ENCODE measurements around the gene RPRD1B.

RPRD1B gene

GRCh38 chr20:37995856-37996605 lies 37.5 kb upstream of the RPRD1B start:
- TF ChIP-seq EZH2phosphoT487 (IDR thresholded peaks at IDR 0.05; ENCODE audit: borderline replicate concordance) (no peak), CTCF (conservative IDR thresholded peaks at IDR 0.05; ENCODE audit: low read length) (no peak)
- Histone ChIP-seq H3F3A (ENCODE audit: low read depth) (no peaks in the 10 kb centered on the region), H2AFZ (ENCODE audit: low read length) (no peak overlapping the region), H3K4me3 (ENCODE audit: low read length, poor library complexity, severe bottlenecking) (no peak overlapping the region), H3K9me3 (ENCODE audit: insufficient read depth, low read depth, low read length) (no peaks in the 10 kb centered on the region), H3K9me2 (replicated peaks; ENCODE audit: low read depth, low read length) (no peaks in the 10 kb centered on the region), H3K36me3 (ENCODE audit: insufficient read depth, low read length) (peaks cover 82% of the 10 kb centered on the region; the same call in 1 of the 2 replicates), H4K20me1 (ENCODE audit: insufficient read depth, low read length, poor library complexity, severe bottlenecking) (peaks cover 3% of the 10 kb centered on the region), H3K4me1 (ENCODE audit: insufficient read depth, low read length, poor library complexity, severe bottlenecking) (peaks cover 10% of the 10 kb centered on the region), H3K9ac (ENCODE audit: low read depth, low read length, poor library complexity, severe bottlenecking) (no peak overlapping the region), H3K4me2 (ENCODE audit: low read depth, low read length, poor library complexity, severe bottlenecking) (no peak overlapping the region), H3K79me2 (ENCODE audit: insufficient read depth, low read length) (no peaks in the 10 kb centered on the region), H3K27me3 (ENCODE audit: insufficient read depth, low read length, poor library complexity, severe bottlenecking) (no peaks in the 10 kb centered on the region)

GRCh38 chr20:37997516-37997915 lies 36.0 kb upstream of the RPRD1B start:
- H3K27me3 ChIP-seq (ENCODE audit: insufficient read depth, low read length, poor library complexity, severe bottlenecking): no peaks in the 10 kb centered on the region
- peaks cover 87% of the 10 kb centered on the region; the same call in 1 of the 2 replicates for H3K36me3 ChIP-seq (ENCODE audit: insufficient read depth, low read length)
- H3K9me2 ChIP-seq (replicated peaks; ENCODE audit: low read depth, low read length): no peaks in the 10 kb centered on the region
- peaks cover 4% of the 10 kb centered on the region for H3K4me1 ChIP-seq (ENCODE audit: insufficient read depth, low read length, poor library complexity, severe bottlenecking)
- no peaks in the 10 kb centered on the region for H3K9me3 ChIP-seq (ENCODE audit: insufficient read depth, low read depth, low read length)
- no peaks in the 10 kb centered on the region for H3K79me2 ChIP-seq (ENCODE audit: insufficient read depth, low read length)
- H3K4me2 ChIP-seq (ENCODE audit: low read depth, low read length, poor library complexity, severe bottlenecking): no peak overlapping the region
- TF ChIP-seq CTCF (conservative IDR thresholded peaks at IDR 0.05; ENCODE audit: low read length) (no peak), EZH2phosphoT487 (IDR thresholded peaks at IDR 0.05; ENCODE audit: borderline replicate concordance) (no peak)
- H3F3A ChIP-seq (ENCODE audit: low read depth): no peaks in the 10 kb centered on the region
- H3K9ac ChIP-seq (ENCODE audit: low read depth, low read length, poor library complexity, severe bottlenecking): no peak overlapping the region
- no peak overlapping the region for H3K4me3 ChIP-seq (ENCODE audit: low read length, poor library complexity, severe bottlenecking)
- peaks cover 3% of the 10 kb centered on the region for H4K20me1 ChIP-seq (ENCODE audit: insufficient read depth, low read length, poor library complexity, severe bottlenecking)
- no peak overlapping the region for H2AFZ ChIP-seq (ENCODE audit: low read length)

- Histone ChIP-seq H3K9me2 (replicated peaks; ENCODE audit: low read depth, low read length) (no peaks in the 10 kb centered on the region), H3K36me3 (ENCODE audit: insufficient read depth, low read length) (peaks cover 95% of the 10 kb centered on the region; the same call in 1 of the 2 replicates)
Observed at GRCh38 chr20:37999526-38000263, 33.9 kb upstream of the RPRD1B start.

More at GRCh38 chr20:37999526-38000263, 33.9 kb upstream of the RPRD1B start:
- no peaks in the 10 kb centered on the region for H4K20me1 ChIP-seq (ENCODE audit: insufficient read depth, low read length, poor library complexity, severe bottlenecking)
- H3K9me3 ChIP-seq (ENCODE audit: insufficient read depth, low read depth, low read length): no peaks in the 10 kb centered on the region
- TF ChIP-seq EZH2phosphoT487 (IDR thresholded peaks at IDR 0.05; ENCODE audit: borderline replicate concordance): no peak
- no peaks in the 10 kb centered on the region for H3F3A ChIP-seq (ENCODE audit: low read depth)
- no peaks in the 10 kb centered on the region for H3K27me3 ChIP-seq (ENCODE audit: insufficient read depth, low read length, poor library complexity, severe bottlenecking)
- H3K4me3 ChIP-seq (ENCODE audit: low read length, poor library complexity, severe bottlenecking): no peak overlapping the region
- no peaks in the 10 kb centered on the region for H3K79me2 ChIP-seq (ENCODE audit: insufficient read depth, low read length)
- H3K4me2 ChIP-seq (ENCODE audit: low read depth, low read length, poor library complexity, severe bottlenecking): no peak overlapping the region
- no peak overlapping the region for H3K9ac ChIP-seq (ENCODE audit: low read depth, low read length, poor library complexity, severe bottlenecking)
- no peak overlapping the region for H2AFZ ChIP-seq (ENCODE audit: low read length)
- H3K4me1 ChIP-seq (ENCODE audit: insufficient read depth, low read length, poor library complexity, severe bottlenecking): no peaks in the 10 kb centered on the region
